Choroid plexus epithelial cell (primary cell): ENCODE results near the gene ILK.

Experiments used
- DNase-seq: peaks from one replicate; pipeline ENCODE4 v3.0.0-alpha.2; 2010; ENCODE audit warnings: low read depth
- H3K4me3 ChIP-seq: 2 replicates; pipeline ENCODE4 v1.5.1; 2011; ENCODE audit warnings: low read depth, mild to moderate bottlenecking, control low read depth, low read length, moderate library complexity
- CTCF ChIP-seq: conservative IDR thresholded peaks from 2 replicates; pipeline ENCODE4 v1.5.1; 2011; ENCODE audit warnings: low read depth, mild to moderate bottlenecking, control low read depth, inconsistent platforms, low read length, moderate library complexity

ILK gene

GRCh38 chr11:6620636-6621035 is 17.1 kb downstream of the ILK start:
- H3K4me3 ChIP-seq = no peak overlapping the region
- TF ChIP-seq CTCF = no peak
- no peak for DNase-seq

GRCh38 chr11:6621711-6622211 is 18.2 kb downstream of the ILK start:
- no peak for TF ChIP-seq CTCF
- H3K4me3 ChIP-seq = no peak overlapping the region
- DNase-seq = no peak

GRCh38 chr11:6622261-6623171 is 18.9 kb downstream of the ILK start:
- no peak overlapping the region for H3K4me3 ChIP-seq
- TF ChIP-seq CTCF = peak; percentile 20
- DNase-seq = no peak

DNA sequence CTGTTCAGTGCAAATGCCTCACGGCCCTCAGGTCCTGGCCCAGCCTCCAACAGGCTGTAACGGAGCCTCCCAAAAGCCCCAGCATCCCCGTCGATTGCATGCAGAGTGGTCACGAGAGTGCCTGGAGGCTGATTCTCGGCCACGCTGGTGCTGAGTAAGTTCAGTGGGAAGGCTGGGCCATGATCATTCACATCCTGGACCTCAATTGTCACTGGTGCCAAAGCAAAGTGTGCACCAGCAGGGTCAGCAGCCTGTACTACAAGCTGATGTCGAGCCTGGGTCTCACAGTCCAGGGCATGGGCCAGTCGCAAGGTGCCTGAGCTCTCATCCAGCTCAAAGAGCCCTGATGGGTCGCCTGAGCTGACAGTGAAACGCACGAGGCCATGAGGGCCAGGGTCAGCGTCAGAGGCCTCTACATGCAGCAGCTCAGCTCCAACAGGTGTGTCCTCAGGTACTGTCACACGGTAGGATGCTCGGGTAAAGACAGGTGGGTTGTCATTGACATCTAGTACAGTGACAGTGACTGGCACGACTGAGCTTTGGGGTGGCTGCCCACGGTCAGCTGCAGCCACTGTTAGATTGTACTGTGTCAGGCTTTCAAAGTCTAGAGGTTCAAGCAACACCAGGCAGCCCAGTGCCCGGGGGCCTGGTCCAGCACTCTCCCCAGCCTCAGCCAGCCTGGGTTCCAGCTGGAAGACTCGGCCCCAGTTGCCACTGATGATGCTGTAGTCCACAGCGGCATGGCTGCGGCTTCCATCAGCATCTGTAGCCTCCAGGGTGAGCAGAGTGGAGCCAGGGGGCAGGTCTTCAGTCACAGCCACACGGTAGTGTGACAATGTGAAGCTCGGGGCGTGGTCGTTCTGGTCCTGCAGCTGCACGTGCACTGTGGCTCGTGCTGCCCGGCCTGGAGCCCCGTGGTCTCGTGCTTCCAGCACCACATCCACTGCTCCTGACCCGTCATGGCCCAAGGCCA is 20.1 kb downstream of the ILK start:
- TF ChIP-seq CTCF = no peak
- no peak overlapping the region for H3K4me3 ChIP-seq
- DNase-seq = no peak

GRCh38 chr11:6625156-6625831 is 21.7 kb downstream of the ILK start:
- no peak for TF ChIP-seq CTCF
- no peak overlapping the region for H3K4me3 ChIP-seq
- no peak for DNase-seq

GRCh38 chr11:6625832-6626420 is 22.4 kb downstream of the ILK start:
- no peak for TF ChIP-seq CTCF
- no peak overlapping the region for H3K4me3 ChIP-seq
- no peak for DNase-seq
